Erythroblast (primary cell): Measurements from ENCODE around the gene SPART.
"Not testable (repeated sequence)": the region's sequence is repeated elsewhere in the genome, so short reads cannot be mapped to it uniquely, and the experiment has no call there.

Experiments used
- GATA1 ChIP-seq: IDR thresholded peaks from 2 replicates; pipeline ENCODE4 v1.6.1; 2011; ENCODE audit warnings: low read depth, mild to moderate bottlenecking, control low read depth, low read length, moderate library complexity
- POLR2A ChIP-seq: IDR thresholded peaks from 2 replicates; pipeline ENCODE4 v1.6.1; 2011; ENCODE audit warnings: mild to moderate bottlenecking, low read length

- not testable (repeated sequence) for TF ChIP-seq POLR2A, GATA1
These were observed 26.4 kb downstream of the SPART start for GRCh38 chr13:36319793-36320192.
